HCT116 (cell line): ENCODE data around the gene PCDHGA2. TPM values are rescaled to one million over a fixed set of nuclear protein-coding genes. Genes with fewer than 3 reads are reported as not detected.

ENCODE experiments used
- ATAC-seq: fragments of 200-7000 bp; cut with Tn5 transposase; 2 replicates; pipeline ENCODE4 v1.9.1; 2020; ENCODE audit warnings: mild to moderate bottlenecking, moderate library complexity
- BruUV-seq: library from RNA; stranded (reverse); fragments of 400-500 nt; replicated peaks from 2 replicates; lab custom pipeline; 2021; lab: Mats Ljungman, UMichigan
- CTCF ChIA-PET: fragments of 300-600 bp; sonication (Branson Sonifier 250); formaldehyde crosslinking; loops from one replicate; lab custom pipeline; 2021; ENCODE audit warnings: antibody characterized with exemption; lab: Charles Lee
- POLR2A ChIA-PET: fragments of 300-600, 350-600 bp; sonication (Branson Sonifier 250); formaldehyde crosslinking; loops from one replicate; lab custom pipeline; 2021; ENCODE audit warnings: antibody characterized with exemption; lab: Charles Lee
- RAD21 ChIA-PET, 2 experiments: fragments of 300-600 bp; sonication (Branson Sonifier 250); formaldehyde crosslinking; loops; one replicate each; lab custom pipeline; 2023; ENCODE audit warnings: low total read pairs in 2 of 2; ENCODE audit not compliant: uncharacterized antibody in 2 of 2, unreplicated experiment in 2 of 2, low non-redundant PET in 1 of 2; lab: Charles Lee
- DNase-seq: peaks from one replicate; pipeline ENCODE4 v3.0.0-alpha.2; 2010; ENCODE audit warnings: low read depth, low spot score
- H2AFZ ChIP-seq: fragments of 200-600 bp; shearing (Covaris generic), sonication (generic); 2 replicates; pipeline ENCODE4 v1.6.1; 2017; ENCODE audit warnings: low read depth, mixed run types, mixed read lengths, antibody characterized with exemption, low read length; ENCODE audit not compliant: poor library complexity, severe bottlenecking
- H3K27ac ChIP-seq: 2 replicates; pipeline ENCODE4 v1.5.1; 2012; ENCODE audit warnings: low read depth, low read length
- H3K27me3 ChIP-seq: fragments of 200-600 bp; sonication (generic); 2 replicates; pipeline ENCODE4 v1.6.1; 2016; ENCODE audit warnings: mixed run types, low read length, mixed read lengths; ENCODE audit not compliant: insufficient read depth
- H3K36me3 ChIP-seq, 2 experiments: fragments of 200-500 bp in 1 of 2; fragments of 200-600 bp in 1 of 2; sonication (Bioruptor generic) in 1 of 2; sonication (generic) in 1 of 2; 2 replicates each; pipeline versions ENCODE4 v1.5.1 to v1.6.1; 2014 to 2016; ENCODE audit warnings: low read length in 2 of 2, inconsistent platforms in 1 of 2, mixed read lengths in 1 of 2, mixed run types in 1 of 2; ENCODE audit not compliant: insufficient read depth in 2 of 2, control insufficient read depth in 1 of 2
- H3K4me1 ChIP-seq, 2 experiments: fragments of 200-600 bp in 1 of 2; sonication (generic) in 1 of 2; 2 replicates each; pipeline versions ENCODE4 v1.5.1 to v1.6.1; 2012 to 2017; ENCODE audit warnings: low read length in 2 of 2, inconsistent platforms in 1 of 2, mild to moderate bottlenecking in 1 of 2, mixed read lengths in 1 of 2, mixed run types in 1 of 2, moderate library complexity in 1 of 2; ENCODE audit not compliant: insufficient read depth in 2 of 2, control insufficient read depth in 1 of 2
- H3K4me2 ChIP-seq: fragments of 200-600 bp; sonication (generic); 2 replicates; pipeline ENCODE4 v1.6.1; 2017; ENCODE audit warnings: mixed run types, low read length, mixed read lengths
- H3K4me3 ChIP-seq, 2 experiments: fragments of 200-600 bp in 1 of 2; sonication (generic) in 1 of 2; replicated peaks in 1 of 2; 2 replicates each; pipeline ENCODE4 v1.5.1; 2011 to 2016; ENCODE audit warnings: low read length in 2 of 2, control low read depth in 1 of 2, low read depth in 1 of 2, mild to moderate bottlenecking in 1 of 2, mixed read lengths in 1 of 2, mixed run types in 1 of 2
- H3K79me2 ChIP-seq: fragments of 200-600 bp; sonication (generic); 2 replicates; pipeline ENCODE4 v1.6.1; 2017; ENCODE audit warnings: mild to moderate bottlenecking, mixed run types, low read length, moderate library complexity, mixed read lengths; ENCODE audit not compliant: insufficient read depth
- H3K9ac ChIP-seq: fragments of 200-600 bp; sonication (generic); 2 replicates; pipeline ENCODE4 v1.6.1; 2016; ENCODE audit warnings: low read length, mixed read lengths
- H3K9me2 ChIP-seq: fragments of 200-600 bp; sonication (generic), shearing (Covaris generic); 2 replicates; pipeline ENCODE4 v1.6.1; 2017; ENCODE audit warnings: mixed run types, mild to moderate bottlenecking, moderate library complexity; ENCODE audit not compliant: insufficient read depth
- H3K9me3 ChIP-seq, 2 experiments: fragments of 200-500 bp in 1 of 2; fragments of 200-600 bp in 1 of 2; sonication (Bioruptor generic) in 1 of 2; sonication (generic) in 1 of 2; 2 replicates each; pipeline ENCODE4 v1.6.1; 2014 to 2017; ENCODE audit warnings: low read length in 2 of 2, mixed read lengths in 2 of 2, inconsistent platforms in 1 of 2, low read depth in 1 of 2, mild to moderate bottlenecking in 1 of 2, mixed run types in 1 of 2, moderate library complexity in 1 of 2; ENCODE audit not compliant: control insufficient read depth in 1 of 2, insufficient read depth in 1 of 2
- H4K20me1 ChIP-seq: fragments of 200-600 bp; sonication (generic), shearing (Covaris generic); 2 replicates; pipeline ENCODE4 v1.6.1; 2017; ENCODE audit warnings: mixed run types, mild to moderate bottlenecking, moderate library complexity; ENCODE audit not compliant: insufficient read depth
- ATF3 ChIP-seq: IDR thresholded peaks from 2 replicates; pipeline ENCODE4 v1.6.1; 2012
- CBX3 ChIP-seq: IDR thresholded peaks from 2 replicates; pipeline ENCODE4 v1.6.1; 2012; ENCODE audit warnings: low read depth
- CTCF ChIP-seq, 3 experiments: fragments of 200-600 bp in 1 of 3; sonication (generic) in 1 of 3; IDR thresholded peaks in 2 of 3; conservative IDR thresholded peaks in 1 of 3; 2 replicates each; pipeline ENCODE4 v1.5.1; 2012 to 2017; ENCODE audit warnings: low read depth in 2 of 3, low read length in 2 of 3, antibody characterized with exemption in 1 of 3, borderline replicate concordance in 1 of 3, control low read depth in 1 of 3, mild to moderate bottlenecking in 1 of 3, mixed read lengths in 1 of 3, mixed run types in 1 of 3, moderate library complexity in 1 of 3; ENCODE audit not compliant: insufficient read depth in 1 of 3
- EGR1 ChIP-seq: IDR thresholded peaks from 2 replicates; pipeline ENCODE4 v1.6.1; 2012; ENCODE audit warnings: low read depth
- ELF1 ChIP-seq: IDR thresholded peaks from 2 replicates; pipeline ENCODE4 v1.6.1; 2012; ENCODE audit warnings: low read depth, borderline replicate concordance
- JUND ChIP-seq: IDR thresholded peaks from 2 replicates; pipeline ENCODE4 v1.6.1; 2012
- RAD21 ChIP-seq: IDR thresholded peaks from 2 replicates; pipeline ENCODE4 v1.6.1; 2012; ENCODE audit warnings: low read depth, mild to moderate bottlenecking
- REST ChIP-seq: IDR thresholded peaks from 2 replicates; pipeline ENCODE4 v1.6.1; 2012; ENCODE audit warnings: low read depth
- SP1 ChIP-seq: IDR thresholded peaks from 2 replicates; pipeline ENCODE4 v1.6.1; 2012; ENCODE audit warnings: low read depth
- SRF ChIP-seq: IDR thresholded peaks from 2 replicates; pipeline ENCODE4 v1.6.1; 2012; ENCODE audit warnings: low read depth
- YY1 ChIP-seq: IDR thresholded peaks from 2 replicates; pipeline ENCODE4 v1.6.1; 2011; ENCODE audit warnings: low read length, low read depth, moderate library complexity, mild to moderate bottlenecking; ENCODE audit not compliant: insufficient replicate concordance; ENCODE audit errors: extremely low read depth
- ZBTB33 ChIP-seq: IDR thresholded peaks from 2 replicates; pipeline ENCODE4 v1.6.1; 2011; ENCODE audit warnings: mild to moderate bottlenecking, low read length, moderate library complexity; ENCODE audit not compliant: insufficient replicate concordance; ENCODE audit errors: extremely low read depth
- ZNF274 ChIP-seq: fragments of 200-500 bp; sonication (Bioruptor generic); IDR thresholded peaks from 2 replicates; pipeline ENCODE4 v1.6.1; 2014; ENCODE audit warnings: mild to moderate bottlenecking, low read depth, low read length, inconsistent platforms
- intact Hi-C: fragments of 100-400 bp; cut with micrococcal nuclease; formaldehyde crosslinking; loops from 2 replicates; pipeline ENCODE4 v1.10.0; 2022
- total RNA-seq: library from RNA; stranded (reverse); gene quantifications from one replicate; pipeline ENCODE4 v1.2.1, GENCODE V29; 2021; ENCODE audit not compliant: unreplicated experiment

PCDHGA2 gene
- total RNA-seq, 1 experiment from 2014 or later = not detected

- no peak for TF ChIP-seq JUND
- TF ChIP-seq RAD21 = peak; percentile 49
- no peak; the same call in 1 of the 2 replicates for TF ChIP-seq SP1
- no peak for TF ChIP-seq ATF3
- TF ChIP-seq ZBTB33 = peak; percentile 93
- no peak for TF ChIP-seq ZNF274
- peak; percentile 92 for TF ChIP-seq YY1
- TF ChIP-seq, all 23 proteins: peak for 11
These were observed 18.1 kb upstream of the PCDHGA2 start, which contains the start of gene TAF7 (continued) for GRCh38 chr5:141320225-141321169.

GRCh38 chr5:141322261-141322660 lies 16.3 kb upstream of the PCDHGA2 start:
- Histone ChIP-seq H4K20me1 (no peaks in the 10 kb centered on the region), H2AFZ (no peak overlapping the region), H3K4me2 (no peak overlapping the region), H3K4me3 (no peak overlapping the region), H3K4me1 (peaks cover 4 to 13% of the 10 kb centered on the region in 2 experiments; a peak in 3 of 4 replicates), H3K79me2 (peaks cover 25% of the 10 kb centered on the region), H3K27ac (no peak overlapping the region), H3K27me3 (no peaks in the 10 kb centered on the region), H3K9ac (no peak overlapping the region), H3K36me3 (peaks cover 2 to 19% of the 10 kb centered on the region in 2 experiments; a peak in 2 of 4 replicates), H3K9me2 (no peaks in the 10 kb centered on the region), H3K9me3 (peaks cover 19 to 26% of the 10 kb centered on the region in 2 experiments)
- ChIA-PET RAD21 (no interaction called here), POLR2A (no interaction called here), CTCF (no interaction called here)
- intact Hi-C loops = no loop called here
- no TSS peak for BruUV-seq
- ATAC-seq = no peak
- DNase-seq = no peak
- TF ChIP-seq EGR1 = no peak
- no peak for TF ChIP-seq CTCF (IDR thresholded peaks at IDR 0.05 in 2 of 3, conservative IDR thresholded peaks at IDR 0.05 in 1 of 3; ENCODE audit: borderline replicate concordance in 1 of 3, insufficient read depth in 1 of 3, low read depth in 2 of 3, low read length in 2 of 3)
- no peak for TF ChIP-seq REST
- no peak for TF ChIP-seq ZNF274
- TF ChIP-seq ELF1 = no peak
- no peak for TF ChIP-seq SRF
- no peak for TF ChIP-seq CBX3
- TF ChIP-seq SP1 = no peak
- TF ChIP-seq JUND = no peak
